Hepatocyte (in vitro differentiated cells): ENCODE data around the gene SH3BP1.

ENCODE experiments used
- CTCF ChIP-seq: fragments of 200-600 bp; sonication (generic); IDR thresholded peaks from 2 replicates; pipeline ENCODE4 v1.5.1; 2016; ENCODE audit warnings: antibody characterized with exemption, mild to moderate bottlenecking; ENCODE audit not compliant: poor library complexity
- EZH2 ChIP-seq: fragments of 200-600 bp; sonication (generic); IDR thresholded peaks from 2 replicates; pipeline ENCODE4 v1.6.1; 2016; ENCODE audit warnings: antibody characterized with exemption, mild to moderate bottlenecking, borderline replicate concordance

- no peak for TF ChIP-seq CTCF
- no peak for TF ChIP-seq EZH2
Measured at GRCh38 chr22:37619991-37620390, 19.5 kb upstream of the SH3BP1 start.
